CD4-positive, alpha-beta T cell treated with Interleukin-2 at 100 ng/mL for 4 hours (primary cell): ENCODE results near the gene PCCA.
"Not testable (repeated sequence)": the region's sequence is repeated elsewhere in the genome, so short reads cannot be mapped to it uniquely, and the experiment has no call there.

Experiments used
- DNase-seq: peaks from one replicate; pipeline ENCODE4 v3.0.0-alpha.2; 2020; ENCODE audit warnings: low spot score

PCCA gene

DNA sequence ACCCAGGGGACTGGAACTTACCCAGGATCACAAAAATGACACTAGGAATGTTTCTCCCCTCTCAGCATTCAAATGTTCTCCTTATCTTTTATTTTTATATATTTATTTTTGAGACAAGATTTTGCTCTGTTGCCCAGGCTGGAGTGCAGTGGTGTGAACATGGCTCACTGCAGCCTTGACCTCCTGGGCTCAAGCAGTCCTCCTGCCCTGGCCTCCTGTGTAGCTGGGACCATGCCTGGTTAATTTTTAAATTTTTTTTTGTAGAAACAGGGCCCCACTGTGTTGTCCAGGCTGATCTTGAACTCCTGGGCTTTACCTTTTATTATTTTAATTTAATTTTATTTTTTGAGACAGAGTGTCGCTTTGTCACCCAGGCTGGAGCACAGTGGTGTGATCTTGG is 108.2 kb downstream of the PCCA start:
- no peak for DNase-seq

DNA sequence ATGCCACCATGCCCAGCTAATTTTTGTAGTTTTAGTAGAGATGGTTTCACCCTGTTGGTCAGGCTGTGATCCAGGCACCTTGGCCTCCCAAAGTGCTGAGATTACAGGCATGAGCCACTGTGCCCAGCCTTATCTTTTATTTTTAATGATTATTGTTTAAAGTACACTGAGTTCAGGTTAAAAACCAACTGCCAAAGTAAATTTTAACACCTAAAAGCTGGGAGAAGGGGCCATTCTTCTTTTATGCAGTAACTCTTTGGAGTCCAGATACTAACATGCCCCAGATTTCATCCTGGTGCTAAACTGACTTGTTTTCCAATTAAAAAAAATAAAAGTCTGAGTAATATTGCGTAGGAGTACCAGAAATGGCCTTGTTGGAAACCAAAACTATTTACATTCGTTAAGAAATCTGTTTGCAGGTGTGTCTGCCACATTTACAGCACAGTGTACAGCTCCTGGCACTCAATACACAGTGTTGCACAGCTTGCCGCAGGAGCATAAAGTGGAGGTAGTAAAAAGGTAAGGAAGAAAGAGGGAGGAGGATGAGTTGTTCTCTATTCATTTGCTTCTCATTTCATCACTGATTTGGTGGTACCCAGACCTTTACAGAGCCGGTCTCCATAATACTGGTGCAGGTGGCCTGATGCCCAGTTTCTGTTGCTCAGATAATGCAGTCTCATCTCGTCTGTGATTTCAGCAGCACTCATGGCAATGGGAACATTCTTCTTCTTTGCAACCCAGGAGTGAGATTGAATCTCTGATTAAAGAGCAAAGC is 108.9 kb downstream of the PCCA start:
- no peak for DNase-seq

DNA sequence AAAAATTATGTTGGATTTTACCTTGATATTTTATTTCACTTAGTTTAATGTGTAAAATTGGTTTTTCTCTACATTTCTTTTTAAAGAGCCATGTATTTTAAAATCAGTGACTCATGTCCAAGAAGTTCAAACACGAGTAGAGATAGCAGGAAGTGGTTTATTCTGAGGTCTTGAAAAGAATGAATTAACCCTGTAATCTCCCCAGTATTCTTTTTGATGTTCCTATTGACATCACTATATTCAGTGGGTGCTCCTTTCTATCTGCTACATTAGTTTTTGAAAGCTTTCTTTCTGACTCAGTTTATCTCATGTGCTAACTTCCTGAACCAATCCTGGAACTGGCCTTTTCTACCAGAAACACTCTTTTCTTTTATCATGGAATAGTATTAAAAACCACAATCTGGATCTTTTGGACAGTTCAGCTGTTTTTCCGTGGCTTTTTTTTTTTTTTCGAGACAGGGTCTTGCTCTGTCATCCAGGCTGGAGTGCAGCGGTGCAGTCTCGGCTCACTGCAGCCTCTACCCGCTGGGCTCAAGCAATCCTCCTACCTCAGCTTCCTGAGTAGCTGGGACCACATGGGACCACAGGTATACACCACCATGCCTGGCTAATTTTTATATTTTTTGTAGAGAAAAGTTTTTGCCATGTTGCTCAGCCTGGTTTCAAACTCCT is 114.9 kb downstream of the PCCA start:
- DNase-seq, result peak; percentile 34

DNA sequence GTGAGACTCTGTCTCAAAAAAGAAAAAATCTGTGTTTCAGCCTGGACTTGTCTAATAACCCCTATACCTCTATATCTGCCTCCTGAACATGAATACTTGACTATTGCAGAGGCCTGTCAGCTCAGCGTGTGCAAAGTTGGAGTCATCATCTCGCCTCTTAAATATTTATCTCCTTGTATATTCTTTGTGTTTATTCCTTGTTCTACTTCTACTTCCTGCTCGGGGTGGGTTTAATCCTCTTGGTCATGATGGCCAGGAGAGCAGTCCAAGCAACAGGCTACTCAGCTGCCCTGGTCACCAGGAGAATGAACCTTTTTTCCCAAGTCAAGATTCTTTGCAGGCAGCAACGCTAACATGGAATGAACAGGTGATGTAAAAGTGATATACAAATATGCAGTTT is 119.1 kb downstream of the PCCA start:
- no peak for DNase-seq

DNA sequence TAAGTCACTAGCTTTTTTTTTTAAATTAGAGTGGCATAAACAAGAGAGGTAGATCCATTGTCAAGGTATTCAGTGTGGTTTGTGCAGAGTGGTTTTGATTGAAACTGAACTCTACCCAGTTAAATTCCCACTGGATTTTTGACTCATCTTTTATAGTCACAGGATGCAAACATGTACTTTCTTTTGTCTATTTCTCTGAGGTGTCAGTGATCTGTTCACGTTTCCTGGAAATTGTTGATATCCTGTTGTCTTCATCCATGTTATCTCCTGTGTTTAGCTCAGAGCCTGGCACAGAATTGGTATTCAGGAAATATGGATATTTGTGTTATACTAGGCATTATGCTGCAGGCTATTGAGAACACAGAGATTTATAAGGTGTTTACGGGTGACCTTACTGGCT is 119.7 kb downstream of the PCCA start:
- no peak for DNase-seq

DNA sequence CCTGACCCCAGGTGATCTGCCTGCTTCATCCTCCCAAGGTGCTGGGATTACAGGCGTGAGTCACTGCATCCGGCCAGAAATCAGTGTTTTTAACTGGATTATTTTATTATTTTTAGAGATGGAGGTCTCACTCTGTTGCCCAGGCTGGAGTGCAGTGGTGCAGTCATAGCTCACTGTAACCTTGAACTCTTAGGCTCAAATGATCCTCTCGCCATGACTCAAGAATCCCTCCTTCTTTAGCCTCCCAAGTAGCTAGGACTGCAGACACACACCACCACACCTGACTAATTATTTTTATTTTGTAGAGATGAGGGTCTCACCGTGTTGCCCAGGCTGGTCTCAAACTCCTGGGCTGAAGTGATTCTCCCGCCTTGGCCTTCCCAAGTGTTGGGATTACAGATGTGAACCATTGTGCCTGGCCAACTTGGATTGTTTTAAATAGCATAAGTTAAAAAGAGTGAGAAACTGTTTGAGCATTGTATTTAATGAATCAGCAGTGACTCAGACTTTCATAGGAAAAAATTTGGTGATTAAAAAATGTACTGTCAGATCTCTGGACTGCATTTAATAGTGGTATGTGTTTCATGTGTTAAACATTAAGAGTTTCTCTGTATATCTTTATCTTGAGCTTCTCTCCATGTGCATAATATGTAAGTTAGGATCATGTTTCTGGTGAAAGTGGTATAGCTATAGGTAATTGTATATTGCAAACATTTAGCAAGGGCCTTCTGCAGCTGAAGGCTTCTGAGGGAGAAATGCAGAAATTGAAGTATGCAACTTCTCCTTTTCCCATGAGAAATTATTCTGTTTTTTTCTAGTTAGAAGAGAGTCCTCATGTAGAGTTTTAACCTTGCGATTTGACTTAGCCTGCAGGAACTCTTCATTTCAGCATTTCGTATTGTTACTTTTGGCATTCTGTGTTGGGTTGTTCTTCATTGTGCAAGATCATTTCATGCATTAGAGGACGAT is 121.2 kb downstream of the PCCA start:
- no peak for DNase-seq

DNA sequence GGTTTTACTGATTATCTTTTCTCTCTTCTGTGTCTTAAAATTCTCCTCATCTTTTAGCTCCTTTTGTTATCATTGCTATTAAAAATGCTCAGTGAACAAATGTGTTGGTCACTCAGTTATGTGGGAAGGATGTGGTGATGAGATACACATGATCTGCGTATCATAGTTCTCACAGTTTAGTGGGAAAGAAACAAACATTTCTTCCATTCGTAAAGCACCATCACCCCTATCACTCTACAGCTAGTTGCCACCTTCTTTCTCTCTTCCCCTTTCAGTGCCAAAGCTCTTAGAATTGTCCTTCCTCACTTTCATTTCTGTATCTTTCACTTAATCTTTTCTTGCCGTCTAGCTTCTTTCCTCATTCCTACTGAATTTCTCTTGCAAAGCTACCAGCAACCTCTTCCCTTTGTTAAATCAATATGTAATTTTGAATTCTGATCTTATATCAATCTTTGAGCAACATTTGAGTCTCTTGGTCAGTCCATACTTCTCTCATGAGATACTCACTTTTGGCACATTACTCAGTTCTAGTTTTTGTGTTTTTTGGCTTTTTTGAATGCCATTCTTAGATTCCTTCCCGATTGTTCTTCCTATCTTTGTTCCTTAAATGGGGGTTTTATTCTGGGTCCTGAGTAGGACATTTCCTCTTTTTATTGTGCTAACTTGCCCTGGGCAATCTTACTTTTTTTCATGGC is 122.3 kb downstream of the PCCA start:
- DNase-seq, result no peak

DNA sequence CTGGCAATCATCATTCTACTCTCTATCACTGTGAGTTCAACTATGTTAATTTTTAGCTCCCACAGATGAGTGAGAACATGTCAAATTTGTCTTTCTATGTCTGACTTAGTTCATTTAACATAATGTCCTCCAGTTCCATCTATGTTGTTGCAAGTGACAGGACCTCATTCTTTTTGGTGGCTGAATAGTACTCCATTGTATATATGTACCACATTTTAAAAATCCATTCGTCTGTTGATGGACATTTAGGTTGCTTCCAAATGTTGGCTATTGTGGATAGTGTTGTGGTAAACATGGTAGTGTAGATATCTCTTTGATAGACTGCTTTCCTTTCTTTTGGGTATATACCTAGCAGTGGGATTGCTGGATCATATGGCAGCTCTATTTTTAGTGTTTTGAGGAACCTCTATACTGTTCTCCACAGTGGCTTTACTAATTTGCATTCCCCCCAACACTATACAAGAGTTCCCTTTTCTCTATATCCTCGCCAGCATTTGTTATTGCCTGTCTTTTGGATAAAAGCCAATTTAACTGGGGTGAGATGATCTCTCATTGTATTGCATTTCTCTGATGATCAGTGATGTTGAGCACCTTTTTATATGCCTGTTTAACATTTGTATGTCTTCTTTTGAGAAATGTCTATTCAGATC is 124.1 kb downstream of the PCCA start:
- DNase-seq, result no peak

DNA sequence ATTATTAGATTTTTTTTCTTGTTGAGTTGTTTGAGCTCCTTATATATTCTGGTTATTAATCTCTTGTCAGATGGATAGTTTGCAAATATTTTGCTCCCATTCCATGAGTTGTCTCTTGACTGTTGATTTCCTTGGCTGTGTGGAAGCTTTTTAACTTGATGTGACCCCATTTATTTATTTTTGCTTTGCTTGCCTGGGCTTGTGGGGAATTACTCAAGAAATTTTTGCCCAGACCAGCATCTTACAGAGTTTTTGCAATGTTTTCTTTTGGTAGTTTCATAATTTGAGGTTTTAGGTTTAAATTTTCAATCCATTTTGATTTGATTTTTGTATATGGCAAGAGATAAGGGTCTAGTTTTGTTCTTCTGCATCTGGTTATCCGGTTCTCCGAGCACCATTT is 124.7 kb downstream of the PCCA start:
- no peak for DNase-seq

DNA sequence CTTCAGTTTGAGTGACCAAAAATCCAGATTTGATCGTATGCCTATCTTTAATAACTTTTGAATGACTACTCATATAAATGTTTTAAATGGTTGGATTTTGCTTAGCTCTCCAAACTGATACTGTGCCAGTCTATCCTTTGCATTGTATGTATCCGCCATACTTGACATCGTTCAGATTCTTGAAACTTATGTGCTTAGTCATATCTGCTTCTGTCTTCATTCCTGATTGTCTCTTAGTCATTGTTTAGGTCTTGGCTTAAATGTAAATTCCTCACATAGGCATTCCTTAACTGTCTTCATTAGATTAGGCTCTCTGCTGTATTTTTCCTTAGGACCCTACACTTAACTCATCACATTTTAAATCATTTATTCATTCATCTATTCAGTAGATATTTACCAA is 126.0 kb downstream of the PCCA start:
- DNase-seq, result no peak

DNA sequence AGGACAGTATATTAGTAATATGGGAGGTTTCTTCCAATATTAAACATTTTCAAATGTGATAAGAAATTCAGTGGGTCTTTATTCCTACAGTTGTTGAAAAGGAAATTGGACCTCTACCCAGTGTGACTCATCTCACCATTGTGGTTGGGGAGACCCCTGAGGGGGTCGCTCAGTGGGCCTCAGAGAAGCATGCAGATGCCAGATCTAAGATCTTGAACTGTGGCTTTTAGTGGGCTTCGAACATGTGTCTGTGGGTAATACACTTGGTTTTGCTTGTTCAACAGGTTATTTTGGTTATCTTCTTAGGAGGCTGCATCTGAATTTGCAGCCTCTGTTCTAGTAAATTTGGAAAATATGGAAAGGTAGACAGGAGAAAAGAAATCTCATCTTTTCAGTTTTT is 132.3 kb downstream of the PCCA start:
- no peak for DNase-seq

DNA sequence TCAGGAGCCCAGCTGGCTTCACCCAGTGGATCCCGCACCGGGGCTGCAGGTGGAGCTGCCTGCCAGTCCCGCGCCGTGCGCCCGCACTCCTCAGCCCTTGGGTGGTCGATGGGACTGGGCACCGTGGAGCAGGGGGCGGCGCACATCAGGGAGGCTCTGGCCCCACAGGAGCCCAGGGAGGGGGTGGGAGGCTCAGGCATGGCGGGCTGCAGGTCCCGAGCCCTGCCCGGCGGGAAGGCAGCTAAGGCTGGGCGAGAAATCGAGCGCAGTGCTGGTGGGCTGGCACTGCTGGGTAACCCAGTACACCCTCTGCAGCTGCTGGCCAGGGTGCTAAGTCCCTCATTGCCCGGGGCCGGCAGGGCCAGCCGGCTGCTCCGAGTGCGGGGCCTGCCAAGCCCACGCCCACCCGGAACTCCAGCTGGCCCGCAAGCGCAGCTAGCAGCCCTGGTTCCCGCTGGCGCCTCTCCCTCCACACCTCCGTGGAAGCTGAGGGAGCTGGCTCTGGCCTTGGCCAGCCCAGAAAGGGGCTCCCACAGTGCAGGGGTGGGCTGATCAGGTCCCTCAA is 135.2 kb downstream of the PCCA start:
- not testable (repeated sequence) for DNase-seq

DNA sequence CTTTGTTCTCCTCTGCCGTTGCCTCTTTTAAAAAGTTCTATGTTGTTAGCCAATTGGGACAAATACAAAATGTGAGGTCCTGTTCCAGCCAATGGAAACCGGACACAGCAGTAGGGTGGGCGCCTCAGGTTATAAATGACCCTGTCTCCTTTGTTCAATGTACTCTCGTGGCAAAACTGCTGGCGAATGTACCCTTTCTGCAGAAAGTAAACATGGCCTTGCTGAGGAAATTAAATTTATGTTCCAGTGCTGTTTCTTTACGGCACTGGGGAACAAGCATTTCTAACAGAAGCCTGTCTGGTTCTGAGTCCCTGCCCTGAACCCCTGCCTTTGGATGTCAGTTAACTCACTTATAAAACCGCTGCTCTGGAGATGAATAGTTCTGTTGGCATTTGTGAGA is 140.7 kb downstream of the PCCA start:
- DNase-seq, result no peak

DNA sequence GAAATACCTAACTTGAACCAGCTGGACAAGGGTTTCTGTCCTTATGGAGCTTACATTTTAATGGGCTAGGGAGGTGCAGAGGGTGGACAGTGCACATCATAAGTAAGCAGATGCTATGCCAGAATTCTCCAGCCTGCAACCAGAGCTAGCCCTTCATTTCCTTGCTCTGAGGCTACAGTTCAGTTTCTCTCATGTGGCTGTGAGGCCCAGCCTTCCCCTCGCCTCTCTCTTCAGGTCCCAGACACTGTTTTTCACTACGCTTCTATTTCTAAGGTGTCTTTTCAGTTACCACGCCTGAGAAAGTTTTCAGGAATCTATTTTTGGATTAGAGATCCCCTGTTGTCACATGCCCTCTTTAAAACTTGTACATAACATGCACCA is 141.9 kb downstream of the PCCA start:
- no peak for DNase-seq

DNA sequence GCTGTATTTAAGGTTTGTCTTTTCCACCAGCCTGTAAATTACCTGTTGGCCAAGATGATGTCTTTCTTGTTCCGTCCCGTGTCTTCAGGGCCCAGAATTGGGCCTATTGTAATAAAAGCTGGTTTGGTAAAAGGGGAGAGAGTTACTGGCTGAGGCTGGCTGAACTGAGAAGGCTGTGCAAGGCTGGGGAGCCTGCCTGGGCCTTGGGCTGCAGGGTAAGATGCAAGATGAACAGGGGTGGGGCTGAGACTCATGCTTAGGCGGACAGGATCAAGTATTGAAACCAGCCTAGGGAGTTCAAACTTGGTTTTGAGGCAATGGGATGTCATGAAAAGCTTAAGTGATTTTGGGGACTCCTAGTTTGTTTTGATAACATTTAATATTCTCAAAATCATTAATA is 142.3 kb downstream of the PCCA start:
- no peak for DNase-seq

DNA sequence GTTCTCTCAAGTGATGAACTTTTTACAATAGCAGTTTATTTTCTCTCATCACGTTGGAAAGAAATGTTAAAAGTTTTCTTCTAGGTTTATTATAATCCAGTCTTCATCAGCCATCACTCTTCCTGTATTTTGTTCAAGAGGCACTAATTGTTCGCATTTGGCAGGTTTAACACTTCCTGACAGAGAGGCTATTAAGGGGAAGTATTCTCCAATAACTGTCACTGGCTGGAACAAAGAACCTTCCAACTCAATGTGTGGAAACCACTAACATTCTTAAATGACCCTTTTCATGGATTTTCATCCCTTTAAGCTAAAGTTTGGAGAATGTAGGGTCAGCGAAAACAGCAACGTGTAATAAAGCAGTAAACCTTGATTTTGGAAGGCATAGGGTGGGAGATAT is 145.1 kb downstream of the PCCA start:
- DNase-seq, result no peak

DNA sequence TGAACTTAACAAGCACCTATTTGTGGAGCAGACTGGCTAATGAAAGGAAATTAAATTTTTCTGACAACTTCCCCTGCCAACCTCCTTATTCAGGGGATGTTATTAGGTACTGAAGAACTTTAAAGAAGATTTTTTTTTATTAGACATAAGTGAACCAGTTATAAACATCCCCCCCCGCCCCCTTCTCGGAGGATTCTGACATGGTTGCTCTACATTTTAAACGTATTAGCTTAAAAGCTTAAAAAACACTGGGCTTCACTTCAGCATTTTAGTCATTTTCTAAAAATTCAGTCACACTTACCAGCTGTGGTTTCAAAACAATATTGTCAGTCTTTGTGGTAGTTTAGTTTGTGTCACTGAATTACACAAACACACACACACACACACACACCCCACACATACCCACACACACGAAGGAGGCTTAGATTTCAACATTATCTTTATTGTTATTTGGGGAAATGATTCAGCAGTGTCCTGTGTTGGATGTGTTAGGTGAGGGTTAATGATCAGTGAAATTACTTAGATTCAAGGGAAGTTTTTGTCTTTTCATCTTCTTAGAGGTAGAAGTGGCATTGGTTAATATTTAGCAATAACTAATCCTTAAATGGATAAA is 145.7 kb downstream of the PCCA start:
- DNase-seq, result no peak

DNA sequence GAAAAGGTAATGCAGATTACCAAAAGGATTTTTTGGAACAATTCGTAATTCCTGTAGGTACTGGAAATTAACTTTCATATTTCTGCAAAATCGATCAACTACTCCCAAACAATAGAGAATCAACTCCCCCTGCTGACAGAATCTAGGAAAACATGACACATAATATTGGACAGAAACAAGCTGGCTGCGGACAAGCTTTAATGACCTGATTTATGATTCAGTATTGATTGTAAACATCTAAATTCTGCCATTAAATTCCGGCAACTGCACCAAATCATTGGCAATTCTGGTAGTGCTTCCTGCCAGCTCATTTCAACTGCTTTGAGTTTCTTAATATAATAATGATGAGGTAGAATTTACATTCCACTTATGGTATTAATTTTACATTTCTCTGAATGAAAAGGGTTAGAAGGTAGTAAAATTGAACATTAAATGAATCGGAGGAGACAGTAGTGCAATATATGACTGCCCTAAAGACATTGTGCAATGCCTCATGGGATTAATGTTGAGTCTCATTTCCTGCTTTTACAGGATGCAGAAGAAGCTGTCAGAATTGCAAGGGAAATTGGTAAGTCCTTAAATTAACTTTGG is 146.5 kb downstream of the PCCA start:
- DNase-seq, result peak; percentile 67

DNA sequence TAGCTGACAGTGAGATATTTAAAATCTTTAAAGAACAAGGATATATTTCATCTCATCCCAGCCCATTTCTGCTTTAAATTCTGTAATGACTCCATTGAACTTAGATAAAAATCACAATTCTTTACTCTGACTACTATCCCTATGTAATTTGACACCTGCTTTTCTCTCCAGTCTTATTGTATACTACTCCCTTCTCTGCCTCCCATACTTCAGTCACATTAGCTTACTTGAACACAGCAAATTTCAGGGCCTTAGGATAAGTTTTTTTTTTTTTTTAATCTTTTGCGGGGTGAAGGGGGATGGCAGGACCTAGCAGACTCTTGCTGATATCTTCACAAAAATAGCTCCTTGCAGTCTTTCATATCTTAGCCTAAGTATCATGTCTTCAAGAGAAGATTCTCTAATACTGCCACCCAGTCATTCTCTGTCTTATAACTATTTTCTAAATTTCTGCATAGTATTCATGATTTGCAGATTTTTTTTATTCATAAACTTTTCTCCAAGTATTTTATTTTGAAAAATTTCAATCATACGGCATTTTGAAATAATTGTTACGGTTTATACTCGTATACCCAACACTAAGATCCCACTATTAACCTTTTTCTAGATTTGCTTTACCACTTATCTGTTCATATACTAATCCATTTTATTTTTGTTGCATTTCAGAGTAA is 151.4 kb downstream of the PCCA start:
- DNase-seq, result no peak

DNA sequence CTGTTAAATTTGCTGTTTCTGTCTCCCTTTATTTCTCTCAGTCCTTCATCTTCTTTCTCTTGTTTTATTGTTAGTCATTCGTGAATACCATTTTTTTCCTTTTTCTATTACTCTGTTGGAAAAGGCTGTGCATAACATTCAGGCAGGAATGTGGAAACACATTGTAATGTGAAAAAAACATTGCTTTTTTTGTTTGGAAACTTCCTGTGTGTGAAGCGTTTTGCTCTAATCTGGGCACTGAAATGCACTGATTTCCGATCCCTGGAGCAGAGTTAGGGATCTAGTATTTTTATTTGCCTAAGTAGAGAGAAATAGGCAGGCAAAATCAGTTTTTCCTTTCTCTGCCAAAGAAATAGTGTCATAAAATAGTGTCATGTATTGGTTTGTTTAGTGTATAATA is 155.5 kb downstream of the PCCA start:
- DNase-seq, result no peak
